OCI-LY3 (cell line): ENCODE results near the gene FAM117B.

Experiments
- EZH2phosphoT487 ChIP-seq: fragments of 200-600 bp; shearing (Covaris generic); IDR thresholded peaks from 2 replicates; pipeline ENCODE4 v1.6.1; 2018; ENCODE audit warnings: antibody characterized with exemption, mixed run types, low read depth
- TF ChIP-seq, protein P1 (sequence below): fragments of 200-600, 300-600 bp; sonication (generic); IDR thresholded peaks from 2 replicates; pipeline ENCODE4 v1.5.1; 2014; ENCODE audit warnings: antibody characterized with exemption, low read length, low read depth

- TF ChIP-seq, protein P1, sequence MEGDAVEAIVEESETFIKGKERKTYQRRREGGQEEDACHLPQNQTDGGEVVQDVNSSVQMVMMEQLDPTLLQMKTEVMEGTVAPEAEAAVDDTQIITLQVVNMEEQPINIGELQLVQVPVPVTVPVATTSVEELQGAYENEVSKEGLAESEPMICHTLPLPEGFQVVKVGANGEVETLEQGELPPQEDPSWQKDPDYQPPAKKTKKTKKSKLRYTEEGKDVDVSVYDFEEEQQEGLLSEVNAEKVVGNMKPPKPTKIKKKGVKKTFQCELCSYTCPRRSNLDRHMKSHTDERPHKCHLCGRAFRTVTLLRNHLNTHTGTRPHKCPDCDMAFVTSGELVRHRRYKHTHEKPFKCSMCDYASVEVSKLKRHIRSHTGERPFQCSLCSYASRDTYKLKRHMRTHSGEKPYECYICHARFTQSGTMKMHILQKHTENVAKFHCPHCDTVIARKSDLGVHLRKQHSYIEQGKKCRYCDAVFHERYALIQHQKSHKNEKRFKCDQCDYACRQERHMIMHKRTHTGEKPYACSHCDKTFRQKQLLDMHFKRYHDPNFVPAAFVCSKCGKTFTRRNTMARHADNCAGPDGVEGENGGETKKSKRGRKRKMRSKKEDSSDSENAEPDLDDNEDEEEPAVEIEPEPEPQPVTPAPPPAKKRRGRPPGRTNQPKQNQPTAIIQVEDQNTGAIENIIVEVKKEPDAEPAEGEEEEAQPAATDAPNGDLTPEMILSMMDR, result no peak
- no peak for TF ChIP-seq EZH2phosphoT487
Measured at GRCh38 chr2:202786842-202787241, 152.1 kb downstream of the FAM117B start.
